IMR-90 (cell line): Measurements from ENCODE around the gene SUPT16H.

ENCODE experiments used
- BHLHE40 ChIP-seq: fragments of 150-350 bp; IDR thresholded peaks from 2 replicates; pipeline ENCODE4 v1.6.1; 2016; ENCODE audit warnings: mild to moderate bottlenecking, low read depth, low read length
- CEBPB ChIP-seq: IDR thresholded peaks from 2 replicates; pipeline ENCODE4 v1.6.1; 2012; ENCODE audit warnings: low read depth, low read length, improper control_type of control experiment
- MAFK ChIP-seq: IDR thresholded peaks from 2 replicates; pipeline ENCODE4 v1.6.1; 2012; ENCODE audit warnings: low read depth, low read length, improper control_type of control experiment
- MAZ ChIP-seq: IDR thresholded peaks from 2 replicates; pipeline ENCODE4 v1.6.1; 2012; ENCODE audit warnings: low read depth, mild to moderate bottlenecking, low read length, improper control_type of control experiment, moderate library complexity, borderline replicate concordance
- MXI1 ChIP-seq: IDR thresholded peaks from 2 replicates; pipeline ENCODE4 v1.6.1; 2012; ENCODE audit warnings: low read depth, mild to moderate bottlenecking, low read length, moderate library complexity, borderline replicate concordance
- POLR2A ChIP-seq: IDR thresholded peaks from 2 replicates; pipeline ENCODE4 v1.6.1; 2012; ENCODE audit warnings: mild to moderate bottlenecking, low read depth, low read length
- RAD21 ChIP-seq: IDR thresholded peaks from 2 replicates; pipeline ENCODE4 v1.6.1; 2012; ENCODE audit warnings: low read length, improper control_type of control experiment
- SMC3 ChIP-seq: fragments of 150-350 bp; IDR thresholded peaks from 2 replicates; pipeline ENCODE4 v1.6.1; 2016; ENCODE audit warnings: low read depth, mild to moderate bottlenecking, antibody characterized with exemption, low read length, moderate library complexity
- USF2 ChIP-seq: fragments of 150-350 bp; IDR thresholded peaks from 2 replicates; pipeline ENCODE4 v1.6.1; 2017; ENCODE audit warnings: mild to moderate bottlenecking, antibody characterized with exemption, low read length, low read depth
- TF ChIP-seq, protein P1 (sequence below): conservative IDR thresholded peaks from 2 replicates; pipeline ENCODE4 v1.5.1; 2012; ENCODE audit warnings: mild to moderate bottlenecking, low read depth, low read length, improper control_type of control experiment

DNA sequence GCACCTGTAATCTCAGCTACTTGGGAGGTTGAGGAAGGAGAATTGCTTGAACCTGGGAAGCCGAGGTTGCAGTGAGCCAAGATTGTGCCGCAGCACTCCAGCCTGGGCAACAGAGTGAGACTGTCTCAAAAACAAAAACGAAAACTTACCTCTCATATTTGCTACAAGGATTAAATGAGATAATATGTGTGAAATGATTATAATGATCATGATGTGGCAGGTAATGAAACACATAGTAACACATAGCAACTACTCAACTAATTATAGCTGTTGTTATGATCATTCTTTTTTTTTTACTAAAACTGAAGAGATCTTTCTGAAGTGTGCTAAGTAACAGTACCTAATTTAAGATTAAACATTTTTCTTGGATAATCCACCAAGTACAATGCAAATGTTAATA lies 73.9 kb downstream of the SUPT16H start:
- TF ChIP-seq, protein P1, sequence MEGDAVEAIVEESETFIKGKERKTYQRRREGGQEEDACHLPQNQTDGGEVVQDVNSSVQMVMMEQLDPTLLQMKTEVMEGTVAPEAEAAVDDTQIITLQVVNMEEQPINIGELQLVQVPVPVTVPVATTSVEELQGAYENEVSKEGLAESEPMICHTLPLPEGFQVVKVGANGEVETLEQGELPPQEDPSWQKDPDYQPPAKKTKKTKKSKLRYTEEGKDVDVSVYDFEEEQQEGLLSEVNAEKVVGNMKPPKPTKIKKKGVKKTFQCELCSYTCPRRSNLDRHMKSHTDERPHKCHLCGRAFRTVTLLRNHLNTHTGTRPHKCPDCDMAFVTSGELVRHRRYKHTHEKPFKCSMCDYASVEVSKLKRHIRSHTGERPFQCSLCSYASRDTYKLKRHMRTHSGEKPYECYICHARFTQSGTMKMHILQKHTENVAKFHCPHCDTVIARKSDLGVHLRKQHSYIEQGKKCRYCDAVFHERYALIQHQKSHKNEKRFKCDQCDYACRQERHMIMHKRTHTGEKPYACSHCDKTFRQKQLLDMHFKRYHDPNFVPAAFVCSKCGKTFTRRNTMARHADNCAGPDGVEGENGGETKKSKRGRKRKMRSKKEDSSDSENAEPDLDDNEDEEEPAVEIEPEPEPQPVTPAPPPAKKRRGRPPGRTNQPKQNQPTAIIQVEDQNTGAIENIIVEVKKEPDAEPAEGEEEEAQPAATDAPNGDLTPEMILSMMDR: no peak
- TF ChIP-seq SMC3: no peak
- no peak for TF ChIP-seq CEBPB
- no peak for TF ChIP-seq POLR2A
- no peak for TF ChIP-seq RAD21
- TF ChIP-seq BHLHE40: no peak
- TF ChIP-seq MAZ: no peak
- no peak for TF ChIP-seq USF2
- no peak for TF ChIP-seq MAFK
- TF ChIP-seq MXI1: no peak
